Osteoblast (primary cell): ENCODE data around the gene TELO2. TPM values are rescaled to one million over a fixed set of nuclear protein-coding genes. Genes with fewer than 3 reads are reported as not detected.

Source experiments
- DNase-seq: peaks from one replicate; pipeline ENCODE4 v3.0.0; 2011; ENCODE audit warnings: low spot score, mixed read lengths; ENCODE audit not compliant: insufficient read length; ENCODE audit errors: missing footprints
- H2AFZ ChIP-seq: 2 replicates; pipeline ENCODE4 v1.6.0; 2011; ENCODE audit warnings: mild to moderate bottlenecking, low read length
- H3K27ac ChIP-seq: 2 replicates; pipeline ENCODE4 v1.5.1; 2011; ENCODE audit warnings: mild to moderate bottlenecking, low read depth, low read length, moderate library complexity
- H3K27me3 ChIP-seq: 2 replicates; pipeline ENCODE4 v1.6.0; 2012; ENCODE audit warnings: mild to moderate bottlenecking, control low read depth, inconsistent platforms, low read length, moderate library complexity; ENCODE audit not compliant: insufficient read depth
- H3K36me3 ChIP-seq: 2 replicates; pipeline ENCODE4 v1.5.1; 2011; ENCODE audit warnings: mild to moderate bottlenecking, low read length, control low read depth, moderate library complexity; ENCODE audit not compliant: insufficient read depth
- H3K4me1 ChIP-seq: 2 replicates; pipeline ENCODE4 v1.5.1; 2011; ENCODE audit warnings: mild to moderate bottlenecking, low read length, control low read depth, moderate library complexity; ENCODE audit not compliant: insufficient read depth
- H3K4me2 ChIP-seq: 2 replicates; pipeline ENCODE4 v1.6.0; 2011; ENCODE audit warnings: mild to moderate bottlenecking, low read length; ENCODE audit not compliant: insufficient read depth
- H3K4me3 ChIP-seq: fragments of 200-600 bp; sonication (generic); 3 replicates; pipeline ENCODE4 v1.5.1; 2012; ENCODE audit warnings: mild to moderate bottlenecking, low read length, inconsistent platforms; ENCODE audit not compliant: insufficient read depth
- H3K79me2 ChIP-seq: 2 replicates; pipeline ENCODE4 v1.6.0; 2012; ENCODE audit warnings: mild to moderate bottlenecking, low read length, control low read depth, inconsistent platforms; ENCODE audit not compliant: insufficient read depth
- H3K9me3 ChIP-seq: 2 replicates; pipeline ENCODE4 v1.5.1; 2011; ENCODE audit warnings: low read depth, low read length, control low read depth
- H4K20me1 ChIP-seq: 2 replicates; pipeline ENCODE4 v1.6.0; 2012; ENCODE audit warnings: mild to moderate bottlenecking, low read length, control low read depth; ENCODE audit not compliant: insufficient read depth
- CTCF ChIP-seq: IDR thresholded peaks from 2 replicates; pipeline ENCODE4 v1.5.1; 2011; ENCODE audit warnings: mild to moderate bottlenecking, low read depth, low read length, moderate library complexity; ENCODE audit errors: extremely low read depth
- total RNA-seq: library from RNA; depleted of rRNA; stranded (reverse); fragments of >200 nt; gene quantifications from 2 replicates; pipeline ENCODE4 v1.2.3, GENCODE V29; 2012

The TELO2 gene
- total RNA-seq, 1 donor, result 18.1 TPM

GRCh38 chr16:1541293-1542165 is 48.4 kb downstream of the TELO2 start:
- Histone ChIP-seq H3K4me2 (no peak overlapping the region), H2AFZ (no peak overlapping the region), H3K27ac (no peak overlapping the region), H3K9me3 (no peaks in the 10 kb centered on the region), H3K4me3 (no peak overlapping the region), H3K36me3 (peaks cover 16% of the 10 kb centered on the region), H3K27me3 (no peaks in the 10 kb centered on the region), H3K4me1 (peaks cover 11% of the 10 kb centered on the region), H3K79me2 (peaks cover 32% of the 10 kb centered on the region), H4K20me1 (peaks cover 20% of the 10 kb centered on the region)
- no peak for TF ChIP-seq CTCF
- DNase-seq, result no peak

GRCh38 chr16:1542166-1542500 is 49.0 kb downstream of the TELO2 start:
- no peak overlapping the region for H3K27ac ChIP-seq
- H3K4me3 ChIP-seq, result no peak overlapping the region
- no peak overlapping the region for H3K4me2 ChIP-seq
- H2AFZ ChIP-seq, result no peak overlapping the region
- DNase-seq, result no peak
- peaks cover 32% of the 10 kb centered on the region for H3K79me2 ChIP-seq
- no peaks in the 10 kb centered on the region for H3K27me3 ChIP-seq
- no peaks in the 10 kb centered on the region for H3K9me3 ChIP-seq
- TF ChIP-seq CTCF, result no peak
- H4K20me1 ChIP-seq, result peaks cover 21% of the 10 kb centered on the region
- H3K36me3 ChIP-seq, result peaks cover 10% of the 10 kb centered on the region
- H3K4me1 ChIP-seq, result peaks cover 11% of the 10 kb centered on the region

GRCh38 chr16:1542533-1542932 is 49.4 kb downstream of the TELO2 start:
- no peak for TF ChIP-seq CTCF
- H3K36me3 ChIP-seq, result peaks cover 7% of the 10 kb centered on the region
- H3K79me2 ChIP-seq, result peaks cover 30% of the 10 kb centered on the region

GRCh38 chr16:1543085-1543896 is 50.1 kb downstream of the TELO2 start:
- peaks cover 1% of the 10 kb centered on the region for H3K36me3 ChIP-seq
- no peak for TF ChIP-seq CTCF
- peaks cover 19% of the 10 kb centered on the region for H3K4me1 ChIP-seq
- H3K4me3 ChIP-seq, result peak overlapping the region; percentile 35
- H3K79me2 ChIP-seq, result peaks cover 30% of the 10 kb centered on the region
- peak; percentile 99 for DNase-seq
- peaks cover 26% of the 10 kb centered on the region for H4K20me1 ChIP-seq
- H3K9me3 ChIP-seq, result no peaks in the 10 kb centered on the region
- no peaks in the 10 kb centered on the region for H3K27me3 ChIP-seq
- H3K27ac ChIP-seq, result peak overlapping the region; percentile 80
- peak overlapping the region; percentile 14 for H2AFZ ChIP-seq
- peak overlapping the region; percentile 58 for H3K4me2 ChIP-seq

More at GRCh38 chr16:1542533-1542932, 49.4 kb downstream of the TELO2 start:
- H3K4me3 ChIP-seq, result no peak overlapping the region
- H2AFZ ChIP-seq, result no peak overlapping the region
- peaks cover 11% of the 10 kb centered on the region for H3K4me1 ChIP-seq
- peaks cover 21% of the 10 kb centered on the region for H4K20me1 ChIP-seq
- no peak overlapping the region for H3K27ac ChIP-seq
- no peaks in the 10 kb centered on the region for H3K9me3 ChIP-seq
- no peaks in the 10 kb centered on the region for H3K27me3 ChIP-seq
- DNase-seq, result no peak
- H3K4me2 ChIP-seq, result no peak overlapping the region
